Testis (tissue), 3 donors: ENCODE measurements around the gene C4A. TPM values are rescaled to one million over a fixed set of nuclear protein-coding genes. Genes with fewer than 3 reads are reported as not detected.
"Not testable (repeated sequence)": the region's sequence is repeated elsewhere in the genome, so short reads cannot be mapped to it uniquely, and the experiment has no call there.

Source experiments
- DNase-seq: peaks from one replicate; pipeline ENCODE4 v3.0.0-alpha.2; 2019
- H3K27ac ChIP-seq, 2 donors: fragments of 200-600 bp; sonication (generic); one replicate each; pipeline ENCODE4 v1.5.1; 2019
- H3K27me3 ChIP-seq: fragments of 200-600 bp; sonication (generic); one replicate; pipeline ENCODE4 v1.5.1; 2019
- H3K36me3 ChIP-seq: fragments of 200-600 bp; sonication (generic); one replicate; pipeline ENCODE4 v1.5.1; 2017; ENCODE audit warnings: low read depth; ENCODE audit errors: missing control alignments
- H3K4me1 ChIP-seq: fragments of 200-600 bp; sonication (generic); one replicate; pipeline ENCODE4 v1.5.1; 2019
- H3K4me3 ChIP-seq, 2 donors: fragments of 200-600 bp; sonication (generic); one replicate each; pipeline ENCODE4 v1.5.1; 2017 to 2019
- H3K9me3 ChIP-seq: fragments of 200-600 bp; sonication (generic); one replicate; pipeline ENCODE4 v1.5.1; 2017
- WGBS, 2 donors: methylation state at CpG; one replicate each; pipeline ENCODE4 v1.1.5; 2018; 5-methylcytosine and 5-hydroxymethylcytosine counted together
- intact Hi-C: fragments of 100-400 bp; cut with DNase I; formaldehyde crosslinking; loops from one replicate; pipeline ENCODE4 v1.15.1; 2023; ENCODE audit warnings: low total_unique reads
- polyA plus RNA-seq: library from polyadenylated mRNA; stranded (reverse); fragments of 350-450 nt; fragmentation: Illumina TruSeq; extraction: RNeasy Lipid Tissue Mini Kit (QIAGEN cat#74804); gene quantifications from one replicate; pipeline ENCODE4 v1.2.3, GENCODE V29; 2014; ENCODE audit warnings: low read depth, low replicate concordance; ENCODE audit not compliant: insufficient read depth
- total RNA-seq, 2 donors: library from RNA; depleted of rRNA; stranded (reverse); fragments of >200 nt; gene quantifications; one replicate each; pipeline ENCODE4 v1.2.3, GENCODE V29; 2016

The C4A gene
- total and polyA plus RNA-seq, 3 donors from 2014 or later = 24.6 to 123 (median 114) TPM

DNA sequence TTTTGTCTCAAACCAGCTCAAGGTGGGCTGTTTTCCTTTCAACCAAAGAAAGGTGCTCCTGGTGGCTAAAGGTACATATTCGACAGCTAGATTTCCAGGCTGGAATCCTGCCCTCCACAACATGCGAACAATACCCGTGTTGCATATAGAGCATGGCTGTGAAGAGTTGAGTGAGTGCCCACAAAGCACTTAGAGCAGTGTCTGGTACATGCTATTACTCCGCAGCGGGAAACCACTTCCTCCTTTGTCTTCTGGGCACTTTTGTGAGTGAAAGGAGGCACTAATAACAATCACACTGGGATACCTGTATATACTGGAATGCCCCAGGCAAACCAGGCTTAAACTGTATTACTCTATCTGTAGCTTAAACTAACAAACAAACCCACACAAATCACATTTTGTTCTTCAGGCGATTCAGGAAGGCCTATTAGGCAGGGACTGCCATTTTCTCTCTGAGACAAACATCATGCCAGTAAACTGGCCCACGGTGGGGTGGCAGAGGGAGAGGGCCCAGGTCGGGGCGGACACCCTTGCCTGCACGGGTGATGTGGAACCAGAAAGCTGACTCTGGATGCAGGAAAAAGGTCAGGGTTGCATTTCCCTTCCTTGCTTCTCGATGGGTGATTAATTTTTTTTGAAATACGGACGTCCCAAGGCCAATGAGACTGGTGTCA, 23.1 kb downstream of the C4A start:
- H3K4me1 ChIP-seq, DNase-seq, H3K4me3 ChIP-seq, H3K9me3 ChIP-seq, intact Hi-C loops, H3K27ac ChIP-seq, H3K36me3 ChIP-seq, H3K27me3 ChIP-seq: not testable (repeated sequence)
- 72 to 74% methylated on average over 8 of the region's 13 CpGs for WGBS, 2 donors

DNA sequence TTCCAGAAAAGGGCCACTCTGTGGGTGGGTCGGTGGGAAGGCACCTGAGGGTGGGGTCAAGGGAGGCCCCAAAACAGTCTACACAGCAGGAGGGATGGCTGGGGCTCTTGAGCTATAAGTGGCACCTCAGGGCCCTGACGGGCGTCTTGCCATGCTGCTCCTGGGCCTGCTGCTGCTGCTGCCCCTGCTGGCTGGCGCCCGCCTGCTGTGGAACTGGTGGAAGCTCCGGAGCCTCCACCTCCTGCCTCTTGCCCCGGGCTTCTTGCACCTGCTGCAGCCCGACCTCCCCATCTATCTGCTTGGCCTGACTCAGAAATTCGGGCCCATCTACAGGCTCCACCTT, 23.7 kb downstream of the C4A start:
- H3K27ac ChIP-seq, H3K27me3 ChIP-seq, H3K4me1 ChIP-seq, intact Hi-C loops, H3K36me3 ChIP-seq, H3K4me3 ChIP-seq, H3K9me3 ChIP-seq: not testable (repeated sequence)
- DNase-seq = peak; percentile 13
- WGBS, 2 donors = 56 to 96% methylated on average over 1 to 3 of the region's 9 CpGs

DNA sequence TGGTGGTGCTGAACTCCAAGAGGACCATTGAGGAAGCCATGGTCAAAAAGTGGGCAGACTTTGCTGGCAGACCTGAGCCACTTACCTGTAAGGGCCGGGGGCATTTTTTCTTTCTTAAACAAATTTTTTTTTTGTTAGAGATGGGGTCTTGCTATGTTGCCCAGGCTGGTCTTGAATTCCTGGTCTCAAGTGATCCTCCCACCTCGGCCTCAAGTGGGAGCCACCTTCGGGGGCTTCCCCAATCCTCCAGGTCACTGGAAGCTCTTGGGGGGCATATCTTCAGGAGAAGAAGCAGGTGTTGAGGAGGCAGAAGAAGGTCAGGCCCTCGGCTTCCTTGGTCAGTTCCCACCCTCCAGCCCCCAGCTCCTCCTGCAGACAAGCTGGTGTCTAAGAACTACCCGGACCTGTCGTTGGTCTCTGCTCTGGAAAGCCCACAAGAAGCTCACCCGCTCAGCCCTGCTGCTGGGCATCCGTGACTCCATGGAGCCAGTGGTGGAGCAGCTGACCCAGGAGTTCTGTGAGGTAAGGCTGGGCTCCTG, 24.2 kb downstream of the C4A start:
- H3K9me3 ChIP-seq, H3K4me1 ChIP-seq, H3K4me3 ChIP-seq, H3K36me3 ChIP-seq, intact Hi-C loops, DNase-seq, H3K27ac ChIP-seq, H3K27me3 ChIP-seq: not testable (repeated sequence)
- WGBS, 2 donors = 94 to 100% methylated on average over 3 to 8 of the region's 8 CpGs

DNA sequence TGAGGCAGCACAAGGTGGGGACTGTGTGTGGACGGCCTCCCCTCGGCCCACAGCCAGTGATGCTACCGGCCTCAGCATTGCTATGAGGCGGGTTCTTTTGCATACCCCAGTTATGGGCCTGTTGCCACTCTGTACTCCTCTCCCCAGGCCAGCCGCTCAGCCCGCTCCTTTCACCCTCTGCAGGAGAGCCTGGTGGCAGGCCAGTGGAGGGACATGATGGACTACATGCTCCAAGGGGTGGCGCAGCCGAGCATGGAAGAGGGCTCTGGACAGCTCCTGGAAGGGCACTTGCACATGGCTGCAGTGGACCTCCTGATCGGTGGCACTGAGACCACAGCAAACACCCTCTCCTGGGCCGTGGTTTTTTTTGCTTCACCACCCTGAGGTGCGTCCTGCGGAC, 25.2 kb downstream of the C4A start:
- intact Hi-C loops, H3K27me3 ChIP-seq, H3K27ac ChIP-seq, DNase-seq, H3K36me3 ChIP-seq, H3K4me3 ChIP-seq, H3K4me1 ChIP-seq, H3K9me3 ChIP-seq: not testable (repeated sequence)
- WGBS, 2 donors = 82 to 100% methylated on average over 1 to 10 of the region's 12 CpGs

DNA sequence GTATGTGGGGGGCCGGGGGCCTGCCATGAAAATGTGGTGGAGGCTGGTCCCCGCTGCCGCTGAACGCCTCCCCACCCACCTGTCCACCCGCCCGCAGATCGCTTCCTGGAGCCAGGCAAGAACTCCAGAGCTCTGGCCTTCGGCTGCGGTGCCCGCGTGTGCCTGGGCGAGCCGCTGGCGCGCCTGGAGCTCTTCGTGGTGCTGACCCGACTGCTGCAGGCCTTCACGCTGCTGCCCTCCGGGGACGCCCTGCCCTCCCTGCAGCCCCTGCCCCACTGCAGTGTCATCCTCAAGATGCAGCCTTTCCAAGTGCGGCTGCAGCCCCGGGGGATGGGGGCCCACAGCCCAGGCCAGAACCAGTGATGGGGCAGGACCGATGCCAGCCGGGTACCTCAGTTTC, 26.2 kb downstream of the C4A start:
- H3K9me3 ChIP-seq, H3K4me1 ChIP-seq, H3K27ac ChIP-seq, H3K36me3 ChIP-seq, DNase-seq, intact Hi-C loops, H3K27me3 ChIP-seq, H3K4me3 ChIP-seq: not testable (repeated sequence)
- no CpG with 5 or more reads among the region's 24 CpGs for WGBS, 2 donors

DNA sequence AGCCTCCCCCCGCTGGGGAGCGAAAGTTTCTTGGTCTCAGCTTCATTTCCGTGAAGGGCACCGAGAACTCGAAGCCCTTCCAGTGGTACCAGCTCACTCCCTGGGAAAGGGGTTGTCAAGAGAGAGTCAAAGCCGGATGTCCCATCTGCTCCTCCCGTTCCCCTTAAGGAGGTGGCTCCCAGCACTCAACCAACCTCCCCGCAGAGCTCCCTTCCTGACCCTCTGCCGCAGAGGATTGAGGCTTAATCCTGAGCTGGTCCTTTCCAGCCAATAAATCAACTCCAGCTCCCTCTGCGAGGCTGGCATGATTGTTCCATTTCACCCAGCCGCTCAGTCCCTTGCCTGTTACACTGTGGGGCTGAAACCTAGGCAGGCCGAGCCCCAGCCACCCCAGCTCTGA, 26.8 kb downstream of the C4A start:
- H3K36me3 ChIP-seq, H3K27me3 ChIP-seq, DNase-seq, intact Hi-C loops, H3K4me3 ChIP-seq, H3K4me1 ChIP-seq, H3K27ac ChIP-seq, H3K9me3 ChIP-seq: not testable (repeated sequence)
- WGBS, 2 donors = 78% methylated on average over 9 of the region's 12 CpGs; no CpG with 5 or more reads in 1 of the 2 donors

DNA sequence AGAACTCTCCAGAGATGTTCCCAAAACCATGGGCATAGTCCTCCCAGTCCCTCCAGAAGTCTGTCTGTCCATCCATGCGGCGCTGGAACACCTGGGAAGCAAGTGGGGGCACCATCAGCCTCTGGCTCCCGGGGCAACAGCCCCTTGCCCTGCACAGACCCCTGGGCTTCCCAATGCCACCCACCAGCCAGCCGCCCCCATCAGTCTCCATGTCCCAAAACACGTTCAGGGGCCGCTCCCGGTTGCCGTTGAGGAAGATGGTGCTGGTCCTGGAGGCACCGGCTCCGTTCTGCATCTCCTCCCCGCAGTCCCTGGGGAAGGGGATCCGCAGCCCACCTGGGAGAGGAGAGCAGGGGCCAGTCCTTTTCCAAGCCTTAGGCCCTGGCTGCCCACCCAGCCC, 27.7 kb downstream of the C4A start:
- H3K4me1 ChIP-seq, H3K36me3 ChIP-seq, H3K4me3 ChIP-seq, DNase-seq, H3K9me3 ChIP-seq, H3K27me3 ChIP-seq, H3K27ac ChIP-seq, intact Hi-C loops: not testable (repeated sequence)
- WGBS, 2 donors = 82% methylated on average over 10 of the region's 12 CpGs; no CpG with 5 or more reads in 1 of the 2 donors

DNA sequence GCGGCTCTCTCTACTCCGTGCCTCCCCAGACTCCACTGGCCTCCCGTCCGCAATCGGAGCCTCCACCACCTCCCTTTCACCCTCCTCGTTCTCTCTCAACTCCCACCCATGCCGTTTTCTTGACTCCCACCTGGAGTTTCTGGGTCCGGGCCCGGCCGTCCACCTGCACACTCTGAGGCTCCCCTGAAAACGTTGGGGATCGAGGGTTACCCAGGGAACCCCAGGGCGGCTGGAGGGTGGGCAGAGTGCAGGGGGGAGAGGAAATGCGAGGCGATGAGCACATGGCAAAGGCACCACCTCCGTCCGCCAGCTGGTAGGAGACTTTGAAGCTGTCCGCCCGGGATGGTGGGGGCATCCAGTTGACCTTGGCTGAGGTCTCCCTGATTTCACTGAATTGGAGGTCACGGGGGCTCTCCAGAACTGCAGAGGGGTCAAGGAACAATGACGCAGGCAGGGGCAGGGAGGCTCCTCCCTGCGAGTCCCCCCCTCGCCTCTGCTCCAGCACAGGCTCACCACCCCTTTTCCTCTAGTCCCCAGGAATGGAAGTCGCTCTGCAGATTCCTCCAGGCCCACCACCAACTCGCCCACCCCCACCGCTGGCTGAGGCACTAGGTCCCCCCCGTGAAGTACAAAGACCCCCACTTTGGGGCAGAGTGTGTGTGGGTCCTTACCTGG, 29.1 kb downstream of the C4A start:
- H3K4me1 ChIP-seq, intact Hi-C loops, H3K36me3 ChIP-seq, H3K27ac ChIP-seq, H3K9me3 ChIP-seq, H3K27me3 ChIP-seq, DNase-seq, H3K4me3 ChIP-seq: not testable (repeated sequence)
- WGBS, 2 donors = 60% methylated on average over 17 of the region's 27 CpGs; no CpG with 5 or more reads in 1 of the 2 donors

DNA sequence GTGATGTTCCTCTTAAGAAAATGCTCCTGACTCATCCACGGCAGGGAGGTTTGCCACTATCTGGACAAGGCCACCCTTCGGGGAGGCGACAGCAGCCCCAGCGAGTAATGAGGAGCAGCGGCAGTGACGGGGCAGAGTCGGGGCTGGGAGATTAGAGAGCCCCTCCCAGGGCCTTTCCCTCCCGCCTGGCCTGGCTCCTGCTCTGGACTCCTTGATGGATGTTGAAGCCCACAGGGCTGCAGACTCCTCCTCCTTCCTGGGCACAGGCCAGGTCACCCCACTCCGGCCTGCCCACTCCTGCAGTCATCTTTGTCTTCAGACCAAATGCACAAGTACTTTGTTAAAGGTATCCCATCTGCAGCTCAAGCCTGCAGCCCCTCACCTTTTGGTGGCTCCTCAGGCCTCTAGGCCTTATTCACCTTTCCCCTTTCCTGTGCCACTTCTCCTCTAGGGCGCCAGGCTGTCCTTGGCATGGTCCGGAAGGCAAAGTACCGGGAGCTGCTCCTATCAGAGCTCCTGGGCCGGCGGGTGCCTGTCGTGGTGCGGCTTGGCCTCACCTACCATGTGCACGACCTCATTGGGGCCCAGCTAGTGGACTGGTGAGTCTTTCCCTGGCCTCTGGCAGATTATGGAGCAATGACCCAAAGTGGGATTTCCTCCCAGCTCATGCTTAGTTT, 31.2 kb downstream of the C4A start:
- intact Hi-C loops, H3K36me3 ChIP-seq, H3K4me3 ChIP-seq, H3K9me3 ChIP-seq, H3K27ac ChIP-seq, H3K4me1 ChIP-seq, DNase-seq, H3K27me3 ChIP-seq: not testable (repeated sequence)
- 77 to 81% methylated on average over 2 to 16 of the region's 17 CpGs for WGBS, 2 donors

DNA sequence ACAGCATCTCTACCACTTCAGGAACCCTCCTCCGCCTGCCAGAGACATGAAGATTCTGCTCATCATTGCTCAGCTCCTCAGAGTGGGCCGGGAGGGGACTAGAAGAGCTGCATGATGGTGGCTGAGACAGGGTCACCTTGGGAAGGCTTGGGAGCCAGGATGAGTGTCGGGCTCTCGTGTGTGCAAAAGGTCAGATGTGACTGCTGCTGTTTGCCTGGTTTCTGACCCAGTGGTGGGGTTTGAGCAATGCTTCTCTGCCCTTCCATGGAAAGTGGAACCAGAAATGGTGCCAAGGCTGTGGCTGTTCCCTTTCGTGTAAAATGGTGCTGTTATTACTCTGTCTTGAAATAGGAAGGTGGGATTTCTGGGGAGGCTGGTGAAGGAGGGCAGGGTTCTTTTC, 31.9 kb downstream of the C4A start:
- H3K27ac ChIP-seq, H3K4me3 ChIP-seq, H3K36me3 ChIP-seq, H3K9me3 ChIP-seq, DNase-seq, intact Hi-C loops, H3K4me1 ChIP-seq, H3K27me3 ChIP-seq: not testable (repeated sequence)
- no CpG with 5 or more reads among the region's 5 CpGs for WGBS, 2 donors

DNA sequence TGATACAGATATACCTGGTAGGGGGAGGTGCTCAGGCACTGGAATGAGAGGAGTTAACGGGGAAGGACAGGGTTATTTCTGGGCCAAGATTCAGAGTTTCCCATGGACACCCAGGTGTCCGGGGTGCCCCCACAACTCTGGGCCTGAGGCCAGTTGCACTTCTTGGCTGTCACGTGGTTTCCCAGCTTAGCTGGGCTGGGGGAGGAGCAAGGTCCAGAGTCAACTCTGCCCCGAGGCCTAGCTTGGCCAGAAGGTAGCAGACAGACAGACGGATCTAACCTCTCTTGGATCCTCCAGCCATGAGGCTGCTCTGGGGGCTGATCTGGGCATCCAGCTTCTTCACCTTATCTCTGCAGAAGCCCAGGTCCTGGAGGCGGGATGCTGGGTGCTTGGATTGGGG, 32.7 kb downstream of the C4A start, which contains the start of gene C4B:
C4B (plus strand) TSS at position 249 of the 400 bp plus-strand sequence; CDS start at position 300, 51 bp downstream.
- intact Hi-C loops, H3K27ac ChIP-seq, H3K4me3 ChIP-seq, H3K36me3 ChIP-seq, H3K4me1 ChIP-seq, H3K9me3 ChIP-seq, DNase-seq, H3K27me3 ChIP-seq: not testable (repeated sequence)
- no CpG with 5 or more reads among the region's 6 CpGs for WGBS, 2 donors

DNA sequence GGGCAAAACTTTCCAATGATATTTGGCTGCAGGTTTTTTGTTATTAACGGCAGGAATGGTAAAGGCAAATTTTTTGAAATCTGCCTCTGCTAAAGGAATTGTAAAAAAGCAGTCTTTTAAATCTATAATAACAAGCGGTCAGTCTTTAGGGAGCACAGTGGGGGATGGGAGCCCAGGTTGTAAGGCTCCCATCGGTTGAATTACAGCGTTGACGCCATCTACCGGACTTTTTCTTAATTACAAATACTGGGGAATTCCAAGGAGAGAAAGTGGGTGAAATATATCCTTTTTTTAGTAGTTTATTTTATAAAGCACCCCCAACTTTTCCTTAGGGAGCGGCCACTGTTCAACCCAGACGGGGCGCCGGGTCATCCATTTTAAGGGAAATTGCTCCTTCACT, 40.2 kb downstream of the C4A start:
- whole genome bisulfite sequencing, 2 donors = no CpG with 5 or more reads among the region's 10 CpGs
- H3K9me3 ChIP-seq, DNase-seq, H3K27ac ChIP-seq, intact Hi-C loops, H3K36me3 ChIP-seq, H3K27me3 ChIP-seq, H3K4me1 ChIP-seq, H3K4me3 ChIP-seq: not testable (repeated sequence)
